Measurements from ENCODE around the gene PTPN12.

DNA sequence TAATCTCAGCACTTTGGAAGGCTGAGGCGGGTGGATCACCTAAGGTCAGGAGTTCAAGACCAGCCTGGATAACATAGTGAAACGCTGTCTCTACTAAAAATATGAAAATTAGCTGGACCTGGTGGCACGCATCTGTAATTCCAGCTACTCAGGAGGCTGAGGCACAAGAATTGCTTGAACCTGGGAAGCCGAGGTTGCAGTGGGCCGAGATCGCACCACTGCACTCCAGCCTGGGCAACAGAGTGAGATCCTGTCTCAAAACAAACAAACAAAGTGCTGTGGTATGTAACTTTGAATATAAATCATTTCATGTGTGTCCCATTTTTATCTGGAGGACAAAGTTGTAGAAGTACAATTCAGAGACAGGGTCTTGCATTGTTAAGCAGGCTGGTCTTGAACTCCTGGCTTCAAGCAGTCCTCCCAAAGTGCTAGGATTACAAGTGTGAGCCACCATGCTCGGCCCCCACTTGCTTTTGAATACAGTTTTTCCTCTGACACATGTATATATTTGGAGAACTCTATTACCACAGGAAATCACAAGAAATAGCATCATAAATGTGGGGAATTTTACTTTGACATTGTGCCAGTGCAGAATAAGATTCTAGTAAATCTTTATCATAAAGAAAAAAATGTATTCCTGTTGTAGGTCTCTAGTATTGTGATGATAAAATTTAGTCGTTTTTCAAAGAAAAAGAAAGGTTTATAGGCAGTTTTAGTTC, 32.6 kb downstream of the PTPN12 start:
- TF ChIP-seq POLR2A (IDR thresholded peaks at IDR 0.05; ENCODE audit: low read depth, low read length) (no peak), TAF1 (IDR thresholded peaks at IDR 0.05; ENCODE audit: borderline replicate concordance, low read depth, low read length) (no peak)
